Mucosa of rectum (tissue), 2 donors: ENCODE data around the gene TAAR6.
A peak's percentile ranks its signal among the peaks of the same experiment; 100 is the strongest.

Source experiments
- H3K27ac ChIP-seq, 2 donors: one replicate each; pipeline ENCODE4 v1.7.0; 2013; ENCODE audit warnings: inconsistent platforms in 2 of 2, low read depth in 2 of 2, low read length in 2 of 2
- H3K27me3 ChIP-seq, 2 donors: one replicate each; pipeline ENCODE4 v1.7.0; 2013; ENCODE audit warnings: low read length in 2 of 2; ENCODE audit not compliant: control insufficient read depth in 2 of 2, insufficient read depth in 2 of 2
- H3K36me3 ChIP-seq, 2 donors: one replicate each; pipeline ENCODE4 v1.7.0; 2013; ENCODE audit warnings: low read length in 2 of 2; ENCODE audit not compliant: control insufficient read depth in 2 of 2, insufficient read depth in 2 of 2
- H3K4me1 ChIP-seq, 2 donors: one replicate each; pipeline ENCODE4 v1.7.0; 2013; ENCODE audit warnings: low read length in 2 of 2, mild to moderate bottlenecking in 1 of 2; ENCODE audit not compliant: control insufficient read depth in 2 of 2, insufficient read depth in 2 of 2
- H3K4me3 ChIP-seq, 2 donors: one replicate each; pipeline ENCODE4 v1.7.0; 2013; ENCODE audit warnings: low read length in 2 of 2
- H3K9ac ChIP-seq, 2 donors: one replicate each; pipeline ENCODE4 v1.7.0; 2013; ENCODE audit warnings: low read length in 2 of 2, low read depth in 1 of 2, mild to moderate bottlenecking in 1 of 2
- H3K9me3 ChIP-seq, 2 donors: one replicate each; pipeline ENCODE4 v1.7.0; 2013; ENCODE audit warnings: low read length in 2 of 2; ENCODE audit not compliant: control insufficient read depth in 2 of 2
- donor health status: healthy.
- donor health status: Normal muscosa, but diverticular disease.

Gene TAAR6

DNA sequence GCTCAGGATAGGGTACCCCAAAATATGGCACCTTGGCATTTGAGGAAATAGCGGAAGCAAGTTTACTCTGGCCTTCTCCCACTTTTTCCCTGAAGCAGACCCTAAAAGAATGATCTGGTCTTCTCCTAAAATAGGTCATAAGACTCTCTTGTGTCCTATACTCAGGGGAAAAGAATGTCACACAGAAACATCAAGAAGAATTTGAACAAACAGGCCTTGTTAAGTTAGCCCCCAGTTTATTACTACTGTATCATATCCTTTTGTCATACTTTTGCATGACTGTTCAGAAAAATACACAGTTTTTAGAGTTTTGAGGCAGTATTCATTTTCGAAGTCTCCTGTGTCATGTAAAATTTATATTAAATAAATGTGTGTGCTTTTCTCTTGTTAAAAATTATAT is 41.5 kb downstream of the TAAR6 start:
- no peaks in the 10 kb centered on the region for H3K27me3 ChIP-seq
- H3K4me3 ChIP-seq: no peak overlapping the region
- H3K27ac ChIP-seq: no peak overlapping the region
- H3K9ac ChIP-seq: no peak overlapping the region
- H3K4me1 ChIP-seq: peaks cover 0 to 2% of the 10 kb centered on the region in 2 donors
- H3K9me3 ChIP-seq: no peaks in the 10 kb centered on the region
- no peaks in the 10 kb centered on the region for H3K36me3 ChIP-seq

GRCh38 chr6:132612449-132613108 is 42.5 kb downstream of the TAAR6 start:
- H3K4me1 ChIP-seq: peaks cover 0 to 2% of the 10 kb centered on the region in 2 donors
- no peaks in the 10 kb centered on the region for H3K36me3 ChIP-seq
- H3K4me3 ChIP-seq: no peak overlapping the region
- H3K27ac ChIP-seq: no peak overlapping the region
- no peaks in the 10 kb centered on the region for H3K27me3 ChIP-seq
- no peak overlapping the region for H3K9ac ChIP-seq
- no peaks in the 10 kb centered on the region for H3K9me3 ChIP-seq

DNA sequence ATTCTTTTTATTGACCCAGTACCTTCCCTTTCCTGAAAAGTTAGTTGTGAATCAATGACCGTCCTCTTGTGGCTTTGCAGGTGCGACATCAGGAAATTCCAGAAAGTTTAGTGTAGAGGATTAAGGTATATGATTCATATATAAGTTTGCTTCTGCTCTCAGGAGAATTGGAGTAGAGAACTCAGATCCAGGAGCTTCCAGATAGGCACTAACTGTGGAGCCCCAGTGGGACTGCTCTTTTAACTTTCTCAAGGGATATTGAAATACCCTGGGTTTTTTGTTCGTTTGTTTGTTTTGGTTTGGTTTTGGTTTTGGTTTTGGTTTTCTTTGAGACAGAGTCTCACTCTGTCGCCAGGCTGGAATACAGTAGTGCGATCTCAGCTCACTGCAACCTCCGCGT is 44.4 kb downstream of the TAAR6 start:
- Histone ChIP-seq H3K4me1 (peaks cover 0 to 2% of the 10 kb centered on the region in 2 donors), H3K36me3 (no peaks in the 10 kb centered on the region), H3K9me3 (no peaks in the 10 kb centered on the region), H3K9ac (no peak overlapping the region), H3K4me3 (peak overlapping the region; percentile 33 to 35), H3K27ac (no peak overlapping the region), H3K27me3 (no peaks in the 10 kb centered on the region)

DNA sequence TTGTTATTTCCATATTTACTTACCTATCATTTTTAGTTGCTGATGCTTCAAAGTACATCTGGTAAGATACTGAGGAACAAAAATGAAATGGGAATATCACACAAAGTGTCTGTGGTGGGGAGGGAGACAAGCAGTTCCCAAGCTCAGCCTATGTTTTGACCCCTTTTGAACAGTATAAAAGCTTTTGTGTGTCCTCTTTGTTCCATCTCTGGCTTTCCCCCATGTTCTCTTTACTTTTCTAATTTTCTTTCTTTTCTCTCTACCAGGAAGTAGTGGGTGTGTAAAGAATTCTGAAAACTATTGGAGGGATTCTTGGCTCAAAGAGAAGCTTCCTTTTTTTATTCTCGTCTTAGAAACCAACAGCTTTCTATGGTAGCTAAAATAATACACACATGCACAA is 46.6 kb downstream of the TAAR6 start:
- H3K4me3 ChIP-seq: no peak overlapping the region
- H3K27ac ChIP-seq: no peak overlapping the region
- H3K4me1 ChIP-seq: peaks cover 0 to 2% of the 10 kb centered on the region in 2 donors
- no peaks in the 10 kb centered on the region for H3K36me3 ChIP-seq
- H3K27me3 ChIP-seq: no peaks in the 10 kb centered on the region
- H3K9ac ChIP-seq: no peak overlapping the region
- no peaks in the 10 kb centered on the region for H3K9me3 ChIP-seq
